Esophagus squamous epithelium (tissue), 5 donors: Measurements from ENCODE around the gene HRCT1. TPM values are rescaled to one million over a fixed set of nuclear protein-coding genes. Genes with fewer than 3 reads are reported as not detected.
"Not testable (repeated sequence)": the region's sequence is repeated elsewhere in the genome, so short reads cannot be mapped to it uniquely, and the experiment has no call there.

ENCODE experiments used
- DNase-seq: peaks from one replicate; lab custom pipeline; 2025; lab: John Stamatoyannopoulos, UW
- H3K27ac ChIP-seq, 4 donors: fragments of 200-600 bp; sonication (generic); one replicate each; pipeline ENCODE4 v1.5.1; 2016 to 2019; ENCODE audit warnings: mild to moderate bottlenecking in 1 of 4
- H3K27me3 ChIP-seq, 4 donors: fragments of 200-600 bp; sonication (generic); 1 replicate in 3 of 4; 2 replicates in 1 of 4; pipeline versions ENCODE4 v1.5.1 to v1.6.0; 2017 to 2021; ENCODE audit warnings: antibody characterized with exemption in 1 of 4
- H3K36me3 ChIP-seq, 3 donors: fragments of 200-600 bp; sonication (generic); one replicate each; pipeline ENCODE4 v1.5.1; 2016 to 2019
- H3K4me1 ChIP-seq, 3 donors: fragments of 200-600 bp; sonication (generic); one replicate each; pipeline ENCODE4 v1.5.1; 2017 to 2019
- H3K4me3 ChIP-seq, 4 donors: fragments of 200-600 bp; sonication (generic); 1 replicate in 3 of 4; 2 replicates in 1 of 4; pipeline ENCODE4 v1.5.1; 2016 to 2019; ENCODE audit warnings: mild to moderate bottlenecking in 2 of 4, moderate library complexity in 1 of 4
- H3K9me3 ChIP-seq, 3 donors: fragments of 200-600 bp; sonication (generic); one replicate each; pipeline ENCODE4 v1.5.1; 2016 to 2019
- CTCF ChIP-seq, 6 experiments: fragments of 450-650 bp in 4 of 6; fragments of 200-600 bp in 2 of 6; sonication (generic) in 2 of 6; IDR thresholded peaks; one replicate each; pipeline ENCODE4 v1.5.1; 2016 to 2019; ENCODE audit warnings: antibody characterized with exemption in 6 of 6, mild to moderate bottlenecking in 4 of 6, moderate library complexity in 4 of 6
- POLR2A ChIP-seq, 4 donors: fragments of 450-650 bp; IDR thresholded peaks; one replicate each; pipeline ENCODE4 v1.6.1; 2017; ENCODE audit warnings: antibody characterized with exemption in 4 of 4, mild to moderate bottlenecking in 4 of 4, moderate library complexity in 3 of 4
- WGBS, 2 donors: methylation state at CpG; one replicate each; pipeline ENCODE4 v1.1.5; 2018; 5-methylcytosine and 5-hydroxymethylcytosine counted together
- intact Hi-C: fragments of 100-400 bp; cut with DNase I; formaldehyde crosslinking; loops from one replicate; pipeline ENCODE4 v1.15.0; 2022
- total RNA-seq, 4 donors: library from RNA; depleted of rRNA; stranded (reverse); fragments of >200 nt; gene quantifications; one replicate each; pipeline ENCODE4 v1.1.0, GENCODE V29; 2016
- donor health status: DM: yes; HTN: yes; CAD: no.

HRCT1 gene
- total RNA-seq, 4 donors from 2014 or later: 0.70 to 4.6 TPM; not detected in 2

GRCh38 chr9:35891646-35892045 lies 14.4 kb upstream of the HRCT1 start:
- WGBS, 2 donors: 49 to 58% methylated on average over 3 of the region's 3 CpGs
- no peaks in the 10 kb centered on the region for H3K36me3 ChIP-seq
- no peaks in the 10 kb centered on the region for H3K4me1 ChIP-seq
- no peaks in the 10 kb centered on the region for H3K9me3 ChIP-seq
- no peak for TF ChIP-seq CTCF (IDR thresholded peaks at IDR 0.05)
- no peak for TF ChIP-seq POLR2A (IDR thresholded peaks at IDR 0.05)
- DNase-seq: no peak
- no peak overlapping the region for H3K27ac ChIP-seq
- intact Hi-C loops: no loop called here
- H3K4me3 ChIP-seq: no peak overlapping the region
- peaks cover 0 to 45% (median 0%) of the 10 kb centered on the region in 4 donors for H3K27me3 ChIP-seq

- no peaks in the 10 kb centered on the region for H3K9me3 ChIP-seq
- no peak overlapping the region for H3K4me3 ChIP-seq
- peaks cover 0 to 45% (median 0%) of the 10 kb centered on the region in 4 donors for H3K27me3 ChIP-seq
- no peak for DNase-seq
- H3K4me1 ChIP-seq: no peaks in the 10 kb centered on the region
- intact Hi-C loops: no loop called here
- no peak overlapping the region for H3K27ac ChIP-seq
- 45 to 88% methylated on average over 1 of the region's 1 CpG for WGBS, 2 donors
- TF ChIP-seq CTCF (IDR thresholded peaks at IDR 0.05) (no peak), POLR2A (IDR thresholded peaks at IDR 0.05) (no peak)
- H3K36me3 ChIP-seq: no peaks in the 10 kb centered on the region
Measured at GRCh38 chr9:35892051-35892450, 14.0 kb upstream of the HRCT1 start.

DNA sequence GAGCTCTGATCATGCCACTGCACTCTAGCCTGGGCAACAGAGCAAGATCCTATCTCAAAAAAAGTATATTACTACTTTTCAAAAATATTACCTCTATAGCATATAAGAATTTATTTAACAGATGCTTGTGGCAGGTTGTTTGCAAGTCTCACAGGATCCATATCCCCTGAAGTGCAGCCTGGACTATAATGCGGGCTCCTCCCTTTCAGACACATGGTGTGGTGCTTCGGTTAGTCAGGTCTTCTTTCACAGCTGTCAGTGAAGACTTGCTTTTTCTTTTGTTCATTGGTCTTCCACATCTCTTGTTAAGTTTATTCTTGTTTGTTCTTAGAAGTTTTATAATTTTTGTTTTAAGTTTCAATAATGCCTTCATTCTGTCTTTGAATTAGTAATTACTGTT lies 9.4 kb upstream of the HRCT1 start:
- WGBS, 2 donors: 88 to 93% methylated on average over 2 of the region's 2 CpGs

DNA sequence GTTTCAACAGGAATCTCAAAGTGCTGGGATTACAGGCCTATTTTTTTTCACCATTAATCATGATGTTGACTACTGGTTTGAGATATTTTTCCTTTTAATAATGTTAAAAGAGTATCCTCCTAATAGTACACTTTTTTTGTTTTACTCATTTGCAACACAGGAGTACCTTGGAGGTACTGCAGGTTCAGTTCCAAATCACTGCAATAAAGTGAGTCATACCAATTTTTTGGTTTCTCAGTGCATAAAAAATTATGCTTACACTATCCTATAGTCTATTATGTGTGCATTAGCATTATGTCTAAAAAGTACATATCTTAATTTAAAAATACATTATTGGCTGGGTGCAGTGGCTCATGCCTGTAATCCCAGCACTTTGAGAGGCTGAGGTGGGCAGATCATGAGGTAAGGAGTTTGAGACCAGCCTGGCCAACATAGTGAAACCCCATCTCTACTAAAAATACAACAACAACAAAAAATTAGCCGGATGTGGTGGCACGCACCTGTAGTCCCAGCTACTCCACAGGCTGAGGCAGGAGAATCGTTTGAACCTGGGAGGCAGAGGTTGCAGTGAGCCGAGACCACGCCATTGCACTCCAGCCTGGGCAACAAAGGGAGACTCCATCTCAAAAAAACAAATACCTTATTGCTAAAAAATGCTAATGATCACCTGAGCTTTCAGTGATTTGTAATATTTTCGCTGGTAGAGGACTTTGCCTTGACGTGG lies 8.5 kb upstream of the HRCT1 start:
- H3K27ac ChIP-seq, H3K36me3 ChIP-seq, H3K9me3 ChIP-seq, H3K4me1 ChIP-seq, DNase-seq, intact Hi-C loops, H3K4me3 ChIP-seq: not testable (repeated sequence)
- H3K27me3 ChIP-seq: peaks cover 0 to 35% (median 0%) of the 10 kb centered on the region in 4 donors
- 79 to 89% methylated on average over 7 of the region's 7 CpGs for WGBS, 2 donors

More for the DNA sequence above, 9.4 kb upstream of the HRCT1 start:
- intact Hi-C loops: no loop called here
- TF ChIP-seq CTCF (IDR thresholded peaks at IDR 0.05) (no peak), POLR2A (IDR thresholded peaks at IDR 0.05) (no peak)
- Histone ChIP-seq H3K27me3 (peaks cover 0 to 38% (median 0%) of the 10 kb centered on the region in 4 donors), H3K4me3 (no peak overlapping the region), H3K9me3 (no peaks in the 10 kb centered on the region), H3K36me3 (no peaks in the 10 kb centered on the region), H3K27ac (no peak overlapping the region), H3K4me1 (no peaks in the 10 kb centered on the region)
- no peak for DNase-seq

- Histone ChIP-seq H3K27me3 (peaks cover 0 to 32% (median 0%) of the 10 kb centered on the region in 4 donors), H3K4me3 (no peak overlapping the region), H3K4me1 (peaks cover 0 to 4% (median 0%) of the 10 kb centered on the region in 3 donors), H3K36me3 (no peaks in the 10 kb centered on the region), H3K27ac (no peak overlapping the region), H3K9me3 (no peaks in the 10 kb centered on the region)
- no peak for TF ChIP-seq POLR2A (IDR thresholded peaks at IDR 0.05)
- TF ChIP-seq CTCF (IDR thresholded peaks at IDR 0.05): no peak
- DNase-seq: no peak
- intact Hi-C loops: no loop called here
Measured at GRCh38 chr9:35898337-35898736, 7.7 kb upstream of the HRCT1 start.
